GM23338 (cell line): ENCODE results near the gene YWHAQ. TPM values are rescaled to one million over a fixed set of nuclear protein-coding genes. Genes with fewer than 3 reads are reported as not detected.
A peak's percentile ranks its signal among the peaks of the same experiment; 100 is the strongest.

Experiments used
- ATAC-seq: fragments of 200-7000 bp; cut with Tn5 transposase; 3 replicates; pipeline ENCODE4 v1.9.1; 2020
- DNase-seq: peaks from one replicate; pipeline ENCODE4 v3.0.0-alpha.2; 2015; ENCODE audit warnings: low spot score
- H2AFZ ChIP-seq: fragments of 200-600 bp; sonication (generic); 2 replicates; pipeline ENCODE4 v1.8.0; 2016; ENCODE audit warnings: antibody characterized with exemption, mild to moderate bottlenecking, moderate library complexity
- H3F3A ChIP-seq: fragments of 200-600 bp; sonication (generic); replicated peaks from 2 replicates; pipeline ENCODE4 v1.8.0; 2017; ENCODE audit warnings: antibody characterized with exemption, mixed run types, low read depth
- H3K27ac ChIP-seq: fragments of 200-600 bp; sonication (generic); 2 replicates; pipeline ENCODE4 v1.6.1; 2016; ENCODE audit warnings: low read depth
- H3K27me3 ChIP-seq: fragments of 200-600 bp; sonication (generic); 2 replicates; pipeline ENCODE4 v1.8.0; 2016; ENCODE audit warnings: mild to moderate bottlenecking, mixed run types, moderate library complexity; ENCODE audit not compliant: insufficient read depth
- H3K36me3 ChIP-seq: fragments of 200-600 bp; sonication (generic); 2 replicates; pipeline ENCODE4 v1.8.0; 2016; ENCODE audit warnings: mild to moderate bottlenecking; ENCODE audit not compliant: insufficient read depth
- H3K4me1 ChIP-seq: fragments of 200-600 bp; sonication (generic); 2 replicates; pipeline ENCODE4 v1.8.0; 2016; ENCODE audit warnings: mild to moderate bottlenecking, moderate library complexity; ENCODE audit not compliant: insufficient read depth
- H3K4me2 ChIP-seq: fragments of 200-600 bp; sonication (generic); 2 replicates; pipeline ENCODE4 v1.7.1; 2017; ENCODE audit warnings: mixed run types
- H3K4me3 ChIP-seq: fragments of 200-600 bp; sonication (generic); 2 replicates; pipeline ENCODE4 v1.6.1; 2016; ENCODE audit warnings: mixed run types
- H3K79me2 ChIP-seq: fragments of 200-600 bp; sonication (generic); replicated peaks from 2 replicates; pipeline ENCODE4 v1.8.0; 2017; ENCODE audit warnings: mild to moderate bottlenecking; ENCODE audit not compliant: insufficient read depth
- H3K9me2 ChIP-seq: fragments of 200-600 bp; sonication (generic); 2 replicates; pipeline ENCODE4 v1.8.0; 2017; ENCODE audit not compliant: insufficient read depth
- H4K20me1 ChIP-seq: fragments of 200-600 bp; sonication (generic); replicated peaks from 2 replicates; pipeline ENCODE4 v1.8.0; 2017; ENCODE audit warnings: mild to moderate bottlenecking; ENCODE audit not compliant: insufficient read depth
- H3K27ac Mint-ChIP-seq: 2 replicates; pipeline ENCODE4 v1.8.0; 2020; ENCODE audit warnings: inconsistent platforms, mild to moderate bottlenecking, moderate library complexity, mixed read lengths
- H3K27me3 Mint-ChIP-seq: 3 replicates; pipeline ENCODE4 v1.8.0; 2022; ENCODE audit warnings: low read depth, mild to moderate bottlenecking, moderate library complexity, mixed read lengths, inconsistent platforms; ENCODE audit not compliant: insufficient read depth, poor library complexity
- H3K36me3 Mint-ChIP-seq: 3 replicates; pipeline ENCODE4 v1.8.0; 2021; ENCODE audit warnings: low read depth, mild to moderate bottlenecking, inconsistent platforms, moderate library complexity, mixed read lengths
- H3K4me1 Mint-ChIP-seq: 3 replicates; pipeline ENCODE4 v1.8.0; 2020; ENCODE audit warnings: mild to moderate bottlenecking, inconsistent platforms, mixed read lengths
- H3K4me3 Mint-ChIP-seq: 3 replicates; pipeline ENCODE4 v1.8.0; 2021; ENCODE audit warnings: moderate library complexity, mild to moderate bottlenecking, inconsistent platforms, mixed read lengths
- H3K9me3 Mint-ChIP-seq: 3 replicates; pipeline ENCODE4 v1.8.0; 2020; ENCODE audit warnings: moderate library complexity, mild to moderate bottlenecking, inconsistent platforms, mixed read lengths
- CREB1 ChIP-seq: fragments of 250-450 bp; sonication (Bioruptor Pico); IDR thresholded peaks from 2 replicates; pipeline ENCODE4 v1.5.0; 2020; ENCODE audit warnings: low read depth, mild to moderate bottlenecking, moderate library complexity
- EZH2 ChIP-seq: fragments of 200-600 bp; sonication (generic); IDR thresholded peaks from one replicate; pipeline ENCODE4 v1.8.0; 2017; ENCODE audit warnings: antibody characterized with exemption, mild to moderate bottlenecking, low read depth; ENCODE audit not compliant: unreplicated experiment
- EZH2phosphoT487 ChIP-seq: fragments of 200-600 bp; sonication (generic); IDR thresholded peaks from one replicate; pipeline ENCODE4 v1.8.1; 2018; ENCODE audit warnings: antibody characterized with exemption; ENCODE audit not compliant: unreplicated experiment
- JUNB ChIP-seq: IDR thresholded peaks from one replicate; pipeline ENCODE4 v1.6.1; 2016; ENCODE audit warnings: antibody characterized with exemption; ENCODE audit not compliant: unreplicated experiment
- NANOG ChIP-seq: IDR thresholded peaks from 2 replicates; pipeline ENCODE4 v1.6.1; 2016; ENCODE audit warnings: antibody characterized with exemption, borderline replicate concordance
- POLR2AphosphoS5 ChIP-seq: IDR thresholded peaks from 2 replicates; pipeline ENCODE4 v1.6.1; 2016; ENCODE audit warnings: antibody characterized with exemption, low read depth
- STAT1 ChIP-seq: IDR thresholded peaks from one replicate; pipeline ENCODE4 v1.6.1; 2016; ENCODE audit warnings: antibody characterized with exemption; ENCODE audit not compliant: unreplicated experiment
- ZNF114 ChIP-seq: fragments of 250-450 bp; sonication (Bioruptor Pico); IDR thresholded peaks from 2 replicates; pipeline ENCODE4 v1.5.0; 2020; ENCODE audit warnings: mild to moderate bottlenecking, moderate library complexity
- ZNF331 ChIP-seq: fragments of 250-450 bp; sonication (Bioruptor Pico); IDR thresholded peaks from 2 replicates; pipeline ENCODE4 v1.5.0; 2020; ENCODE audit warnings: low read depth, mild to moderate bottlenecking, moderate library complexity
- polyA plus RNA-seq: library from polyadenylated mRNA; unstranded; fragments of >200 nt; fragmentation: Nextera tagmentation; extraction: Ambion mirVana; gene quantifications from 2 replicates; pipeline ENCODE4 v1.2.1, GENCODE V29; 2016
- total RNA-seq: library from RNA; depleted of rRNA; stranded (reverse); fragments of >200 nt; shearing (Covaris generic); gene quantifications from 2 replicates; pipeline ENCODE4 v1.2.3, GENCODE V29; 2014
- TF ChIP-seq, protein P1 (sequence below): fragments of 250-450 bp; sonication (Bioruptor Pico); IDR thresholded peaks from 2 replicates; pipeline ENCODE4 v1.5.0; 2020; ENCODE audit warnings: mild to moderate bottlenecking, moderate library complexity
- TF ChIP-seq, protein P2 (sequence below): IDR thresholded peaks from one replicate; pipeline ENCODE4 v1.6.1; 2018; ENCODE audit warnings: antibody characterized with exemption; ENCODE audit not compliant: unreplicated experiment
- TF ChIP-seq, protein P3 (sequence below): IDR thresholded peaks from 2 replicates; pipeline ENCODE4 v1.6.1; 2016; ENCODE audit warnings: antibody characterized with exemption
- TF ChIP-seq, protein P4 (sequence below), 2 experiments: fragments of 200-600 bp in 1 of 2; sonication (generic) in 1 of 2; conservative IDR thresholded peaks; 2 replicates each; pipeline versions ENCODE4 v1.5.1 to v1.6.1; 2016 to 2017; ENCODE audit warnings: antibody characterized with exemption in 2 of 2, low read depth in 2 of 2, mild to moderate bottlenecking in 2 of 2, moderate library complexity in 1 of 2

YWHAQ gene
- total and polyA plus RNA-seq, 2 experiments from 2014 or later: 295 to 464 TPM

DNA sequence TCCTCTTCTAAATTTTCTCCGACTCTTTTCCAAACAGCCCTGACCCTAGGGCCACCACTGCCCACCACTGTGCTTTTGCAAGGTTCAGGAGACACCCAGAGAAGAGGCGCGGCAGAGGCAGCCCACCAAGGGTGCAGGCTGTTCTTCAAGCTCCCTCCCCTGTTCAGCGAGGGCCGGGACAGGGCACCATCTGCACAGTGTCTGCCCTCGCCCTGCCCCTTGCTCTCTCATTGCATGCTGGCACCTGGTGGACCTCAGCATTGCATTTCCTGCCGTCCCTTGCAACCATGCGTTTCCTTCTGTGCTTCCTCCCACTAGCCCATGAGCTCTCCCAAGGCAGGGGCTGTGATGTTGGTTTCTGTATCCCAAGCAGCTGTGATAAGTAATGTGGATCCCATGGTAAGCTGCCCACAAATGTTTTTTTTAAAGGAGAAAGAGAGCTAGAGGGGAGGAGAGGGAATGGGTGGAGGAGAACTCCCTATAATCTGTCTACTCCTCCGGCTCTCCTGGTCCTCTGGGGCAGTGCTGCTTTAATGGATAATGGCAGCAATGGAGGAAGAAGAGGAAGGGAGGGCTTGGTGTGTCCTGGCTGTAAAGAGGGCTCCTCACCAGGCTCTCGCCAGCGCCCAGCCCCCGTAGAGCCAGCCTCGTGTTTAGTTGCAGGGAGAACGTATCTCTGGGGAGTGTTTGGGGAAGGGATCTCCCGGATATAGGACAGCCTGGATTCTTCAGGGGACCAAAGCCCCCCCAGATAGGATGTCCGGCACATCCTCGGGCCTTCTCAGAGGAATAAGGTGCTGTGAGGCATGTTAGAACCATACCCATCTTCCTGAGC lies 15.6 kb upstream of the YWHAQ start:
- H3K27ac Mint-ChIP-seq: no peak overlapping the region

More for the DNA sequence above, 15.6 kb upstream of the YWHAQ start:
- no peaks in the 10 kb centered on the region for H3F3A ChIP-seq
- no peaks in the 10 kb centered on the region for H3K9me2 ChIP-seq
- DNase-seq (no peak), ATAC-seq (no peak)
- TF ChIP-seq JUNB (no peak), STAT1 (no peak), ZNF331 (CRISPR knock-in tag) (no peak), NANOG (no peak), CREB1 (CRISPR knock-in tag) (no peak), ZNF114 (no peak), POLR2AphosphoS5 (no peak), EZH2 (no peak), EZH2phosphoT487 (no peak)
- TF ChIP-seq, protein P1, sequence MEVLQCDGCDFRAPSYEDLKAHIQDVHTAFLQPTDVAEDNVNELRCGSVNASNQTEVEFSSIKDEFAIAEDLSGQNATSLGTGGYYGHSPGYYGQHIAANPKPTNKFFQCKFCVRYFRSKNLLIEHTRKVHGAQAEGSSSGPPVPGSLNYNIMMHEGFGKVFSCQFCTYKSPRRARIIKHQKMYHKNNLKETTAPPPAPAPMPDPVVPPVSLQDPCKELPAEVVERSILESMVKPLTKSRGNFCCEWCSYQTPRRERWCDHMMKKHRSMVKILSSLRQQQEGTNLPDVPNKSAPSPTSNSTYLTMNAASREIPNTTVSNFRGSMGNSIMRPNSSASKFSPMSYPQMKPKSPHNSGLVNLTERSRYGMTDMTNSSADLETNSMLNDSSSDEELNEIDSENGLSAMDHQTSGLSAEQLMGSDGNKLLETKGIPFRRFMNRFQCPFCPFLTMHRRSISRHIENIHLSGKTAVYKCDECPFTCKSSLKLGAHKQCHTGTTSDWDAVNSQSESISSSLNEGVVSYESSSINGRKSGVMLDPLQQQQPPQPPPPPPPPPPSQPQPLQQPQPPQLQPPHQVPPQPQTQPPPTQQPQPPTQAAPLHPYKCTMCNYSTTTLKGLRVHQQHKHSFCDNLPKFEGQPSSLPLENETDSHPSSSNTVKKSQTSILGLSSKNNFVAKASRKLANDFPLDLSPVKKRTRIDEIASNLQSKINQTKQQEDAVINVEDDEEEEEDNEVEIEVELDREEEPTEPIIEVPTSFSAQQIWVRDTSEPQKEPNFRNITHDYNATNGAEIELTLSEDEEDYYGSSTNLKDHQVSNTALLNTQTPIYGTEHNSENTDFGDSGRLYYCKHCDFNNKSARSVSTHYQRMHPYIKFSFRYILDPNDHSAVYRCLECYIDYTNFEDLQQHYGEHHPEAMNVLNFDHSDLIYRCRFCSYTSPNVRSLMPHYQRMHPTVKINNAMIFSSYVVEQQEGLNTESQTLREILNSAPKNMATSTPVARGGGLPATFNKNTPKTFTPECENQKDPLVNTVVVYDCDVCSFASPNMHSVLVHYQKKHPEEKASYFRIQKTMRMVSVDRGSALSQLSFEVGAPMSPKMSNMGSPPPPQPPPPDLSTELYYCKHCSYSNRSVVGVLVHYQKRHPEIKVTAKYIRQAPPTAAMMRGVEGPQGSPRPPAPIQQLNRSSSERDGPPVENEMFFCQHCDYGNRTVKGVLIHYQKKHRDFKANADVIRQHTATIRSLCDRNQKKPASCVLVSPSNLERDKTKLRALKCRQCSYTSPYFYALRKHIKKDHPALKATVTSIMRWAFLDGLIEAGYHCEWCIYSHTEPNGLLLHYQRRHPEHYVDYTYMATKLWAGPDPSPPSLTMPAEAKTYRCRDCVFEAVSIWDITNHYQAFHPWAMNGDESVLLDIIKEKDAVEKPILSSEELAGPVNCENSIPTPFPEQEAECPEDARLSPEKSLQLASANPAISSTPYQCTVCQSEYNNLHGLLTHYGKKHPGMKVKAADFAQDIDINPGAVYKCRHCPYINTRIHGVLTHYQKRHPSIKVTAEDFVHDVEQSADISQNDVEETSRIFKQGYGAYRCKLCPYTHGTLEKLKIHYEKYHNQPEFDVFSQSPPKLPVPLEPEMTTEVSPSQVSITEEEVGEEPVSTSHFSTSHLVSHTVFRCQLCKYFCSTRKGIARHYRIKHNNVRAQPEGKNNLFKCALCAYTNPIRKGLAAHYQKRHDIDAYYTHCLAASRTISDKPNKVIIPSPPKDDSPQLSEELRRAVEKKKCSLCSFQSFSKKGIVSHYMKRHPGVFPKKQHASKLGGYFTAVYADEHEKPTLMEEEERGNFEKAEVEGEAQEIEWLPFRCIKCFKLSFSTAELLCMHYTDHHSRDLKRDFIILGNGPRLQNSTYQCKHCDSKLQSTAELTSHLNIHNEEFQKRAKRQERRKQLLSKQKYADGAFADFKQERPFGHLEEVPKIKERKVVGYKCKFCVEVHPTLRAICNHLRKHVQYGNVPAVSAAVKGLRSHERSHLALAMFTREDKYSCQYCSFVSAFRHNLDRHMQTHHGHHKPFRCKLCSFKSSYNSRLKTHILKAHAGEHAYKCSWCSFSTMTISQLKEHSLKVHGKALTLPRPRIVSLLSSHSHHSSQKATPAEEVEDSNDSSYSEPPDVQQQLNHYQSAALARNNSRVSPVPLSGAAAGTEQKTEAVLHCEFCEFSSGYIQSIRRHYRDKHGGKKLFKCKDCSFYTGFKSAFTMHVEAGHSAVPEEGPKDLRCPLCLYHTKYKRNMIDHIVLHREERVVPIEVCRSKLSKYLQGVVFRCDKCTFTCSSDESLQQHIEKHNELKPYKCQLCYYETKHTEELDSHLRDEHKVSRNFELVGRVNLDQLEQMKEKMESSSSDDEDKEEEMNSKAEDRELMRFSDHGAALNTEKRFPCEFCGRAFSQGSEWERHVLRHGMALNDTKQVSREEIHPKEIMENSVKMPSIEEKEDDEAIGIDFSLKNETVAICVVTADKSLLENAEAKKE (CRISPR knock-in tag): no peak
- TF ChIP-seq, protein P2, sequence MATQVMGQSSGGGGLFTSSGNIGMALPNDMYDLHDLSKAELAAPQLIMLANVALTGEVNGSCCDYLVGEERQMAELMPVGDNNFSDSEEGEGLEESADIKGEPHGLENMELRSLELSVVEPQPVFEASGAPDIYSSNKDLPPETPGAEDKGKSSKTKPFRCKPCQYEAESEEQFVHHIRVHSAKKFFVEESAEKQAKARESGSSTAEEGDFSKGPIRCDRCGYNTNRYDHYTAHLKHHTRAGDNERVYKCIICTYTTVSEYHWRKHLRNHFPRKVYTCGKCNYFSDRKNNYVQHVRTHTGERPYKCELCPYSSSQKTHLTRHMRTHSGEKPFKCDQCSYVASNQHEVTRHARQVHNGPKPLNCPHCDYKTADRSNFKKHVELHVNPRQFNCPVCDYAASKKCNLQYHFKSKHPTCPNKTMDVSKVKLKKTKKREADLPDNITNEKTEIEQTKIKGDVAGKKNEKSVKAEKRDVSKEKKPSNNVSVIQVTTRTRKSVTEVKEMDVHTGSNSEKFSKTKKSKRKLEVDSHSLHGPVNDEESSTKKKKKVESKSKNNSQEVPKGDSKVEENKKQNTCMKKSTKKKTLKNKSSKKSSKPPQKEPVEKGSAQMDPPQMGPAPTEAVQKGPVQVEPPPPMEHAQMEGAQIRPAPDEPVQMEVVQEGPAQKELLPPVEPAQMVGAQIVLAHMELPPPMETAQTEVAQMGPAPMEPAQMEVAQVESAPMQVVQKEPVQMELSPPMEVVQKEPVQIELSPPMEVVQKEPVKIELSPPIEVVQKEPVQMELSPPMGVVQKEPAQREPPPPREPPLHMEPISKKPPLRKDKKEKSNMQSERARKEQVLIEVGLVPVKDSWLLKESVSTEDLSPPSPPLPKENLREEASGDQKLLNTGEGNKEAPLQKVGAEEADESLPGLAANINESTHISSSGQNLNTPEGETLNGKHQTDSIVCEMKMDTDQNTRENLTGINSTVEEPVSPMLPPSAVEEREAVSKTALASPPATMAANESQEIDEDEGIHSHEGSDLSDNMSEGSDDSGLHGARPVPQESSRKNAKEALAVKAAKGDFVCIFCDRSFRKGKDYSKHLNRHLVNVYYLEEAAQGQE: no peak
- TF ChIP-seq, protein P3, sequence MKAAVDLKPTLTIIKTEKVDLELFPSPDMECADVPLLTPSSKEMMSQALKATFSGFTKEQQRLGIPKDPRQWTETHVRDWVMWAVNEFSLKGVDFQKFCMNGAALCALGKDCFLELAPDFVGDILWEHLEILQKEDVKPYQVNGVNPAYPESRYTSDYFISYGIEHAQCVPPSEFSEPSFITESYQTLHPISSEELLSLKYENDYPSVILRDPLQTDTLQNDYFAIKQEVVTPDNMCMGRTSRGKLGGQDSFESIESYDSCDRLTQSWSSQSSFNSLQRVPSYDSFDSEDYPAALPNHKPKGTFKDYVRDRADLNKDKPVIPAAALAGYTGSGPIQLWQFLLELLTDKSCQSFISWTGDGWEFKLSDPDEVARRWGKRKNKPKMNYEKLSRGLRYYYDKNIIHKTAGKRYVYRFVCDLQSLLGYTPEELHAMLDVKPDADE: no peak
- TF ChIP-seq, protein P4, sequence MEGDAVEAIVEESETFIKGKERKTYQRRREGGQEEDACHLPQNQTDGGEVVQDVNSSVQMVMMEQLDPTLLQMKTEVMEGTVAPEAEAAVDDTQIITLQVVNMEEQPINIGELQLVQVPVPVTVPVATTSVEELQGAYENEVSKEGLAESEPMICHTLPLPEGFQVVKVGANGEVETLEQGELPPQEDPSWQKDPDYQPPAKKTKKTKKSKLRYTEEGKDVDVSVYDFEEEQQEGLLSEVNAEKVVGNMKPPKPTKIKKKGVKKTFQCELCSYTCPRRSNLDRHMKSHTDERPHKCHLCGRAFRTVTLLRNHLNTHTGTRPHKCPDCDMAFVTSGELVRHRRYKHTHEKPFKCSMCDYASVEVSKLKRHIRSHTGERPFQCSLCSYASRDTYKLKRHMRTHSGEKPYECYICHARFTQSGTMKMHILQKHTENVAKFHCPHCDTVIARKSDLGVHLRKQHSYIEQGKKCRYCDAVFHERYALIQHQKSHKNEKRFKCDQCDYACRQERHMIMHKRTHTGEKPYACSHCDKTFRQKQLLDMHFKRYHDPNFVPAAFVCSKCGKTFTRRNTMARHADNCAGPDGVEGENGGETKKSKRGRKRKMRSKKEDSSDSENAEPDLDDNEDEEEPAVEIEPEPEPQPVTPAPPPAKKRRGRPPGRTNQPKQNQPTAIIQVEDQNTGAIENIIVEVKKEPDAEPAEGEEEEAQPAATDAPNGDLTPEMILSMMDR (conservative IDR thresholded peaks at IDR 0.05; ENCODE audit: low read depth in 2 of 2): no peak
- no peaks in the 10 kb centered on the region for H4K20me1 ChIP-seq
- Mint-ChIP-seq H3K9me3 (peaks cover 2% of the 10 kb centered on the region; the same call in 1 of the 3 replicates), H3K4me3 (no peak overlapping the region), H3K27me3 (peaks cover 12% of the 10 kb centered on the region), H3K36me3 (no peaks in the 10 kb centered on the region), H3K4me1 (peaks cover 27% of the 10 kb centered on the region)
- peak overlapping the region; percentile 28; the same call in 1 of the 2 replicates for H2AFZ ChIP-seq
- H3K27me3 ChIP-seq: no peaks in the 10 kb centered on the region
- H3K36me3 ChIP-seq: no peaks in the 10 kb centered on the region
- H3K4me1 ChIP-seq: peaks cover 10% of the 10 kb centered on the region; the same call in 1 of the 2 replicates
- no peak overlapping the region for H3K27ac ChIP-seq
- no peak overlapping the region for H3K4me2 ChIP-seq
- no peak overlapping the region for H3K4me3 ChIP-seq
- H3K79me2 ChIP-seq: no peaks in the 10 kb centered on the region
